A549 (cell line): ENCODE data around the gene GPR26. TPM values are rescaled to one million over a fixed set of nuclear protein-coding genes. Genes with fewer than 3 reads are reported as not detected.

Experiments
- ATAC-seq, 2 experiments: fragments of 200-7000 bp in 1 of 2; fragments of >200 bp in 1 of 2; cut with Nextera tagmentation in 1 of 2; cut with Tn5 transposase in 1 of 2; 3 replicates each; pipeline versions ENCODE4 v1.8.0 to v1.9.1; 2018 to 2020; ENCODE audit warnings: mild to moderate bottlenecking in 1 of 2, moderate library complexity in 1 of 2
- CTCF ChIA-PET: fragments of 300-600 bp; sonication (Branson Sonifier 250); formaldehyde crosslinking; extraction: SDS; loops from one replicate; lab custom pipeline; 2021; ENCODE audit warnings: antibody characterized with exemption, inconsistent platforms; lab: Yijun Ruan, JAX
- POLR2A ChIA-PET: fragments of 350-600 bp; formaldehyde crosslinking; extraction: SDS; loops from one replicate; lab custom pipeline; 2021; ENCODE audit warnings: antibody characterized with exemption, inconsistent platforms; lab: Yijun Ruan, JAX
- DNase-seq, 2 experiments: peaks; one replicate each; pipeline versions ENCODE4 v3.0.0 to v3.0.0-alpha.2; 2011 to 2016; ENCODE audit warnings: low read depth in 1 of 2, low spot score in 1 of 2
- FAIRE-seq: peaks from 2 replicates; lab custom pipeline; 2011; peaks lifted over from hg19 to GRCh38; lab: Jason Lieb, UNC
- H3K27ac ChIP-seq, 2 experiments: fragments of >200 bp; sonication (Bioruptor Twin); formaldehyde crosslinking; 3 replicates each; pipeline ENCODE4 v1.5.1; 2016 to 2017
- H3K4me1 ChIP-seq: fragments of >200 bp; sonication (Bioruptor Twin); formaldehyde crosslinking; 3 replicates; pipeline ENCODE4 v1.6.1; 2016
- H3K4me2 ChIP-seq: fragments of >200 bp; sonication (Bioruptor Twin); formaldehyde crosslinking; 3 replicates; pipeline ENCODE4 v1.6.1; 2016
- H3K4me3 ChIP-seq: fragments of >200 bp; sonication (Bioruptor Twin); formaldehyde crosslinking; 3 replicates; pipeline ENCODE4 v1.5.1; 2016
- H3K9me3 ChIP-seq: fragments of >200 bp; sonication (Bioruptor Twin); formaldehyde crosslinking; 3 replicates; pipeline ENCODE4 v1.6.1; 2016
- ATOH8 ChIP-seq: fragments of 250-450 bp; sonication (Bioruptor Pico); IDR thresholded peaks from 2 replicates; pipeline ENCODE4 v1.5.0; 2020; ENCODE audit warnings: low read depth, mild to moderate bottlenecking, moderate library complexity
- BCL3 ChIP-seq: fragments of >200 bp; sonication (Bioruptor Twin); formaldehyde crosslinking; IDR thresholded peaks from 3 replicates; pipeline ENCODE4 v1.6.1; 2016
- BHLHE40 ChIP-seq: IDR thresholded peaks from 2 replicates; pipeline ENCODE4 v1.6.1; 2012; ENCODE audit warnings: low read depth, low read length, inconsistent platforms
- CBX2 ChIP-seq: fragments of 200-600 bp; sonication (generic); IDR thresholded peaks from 2 replicates; pipeline ENCODE4 v1.6.1; 2016; ENCODE audit warnings: low read depth, mild to moderate bottlenecking, borderline replicate concordance
- CBX8 ChIP-seq: fragments of 200-600 bp; sonication (generic); IDR thresholded peaks from 2 replicates; pipeline ENCODE4 v1.6.1; 2016
- CEBPB ChIP-seq, 2 experiments: fragments of >200 bp in 1 of 2; sonication (Bioruptor Twin) in 1 of 2; formaldehyde crosslinking in 1 of 2; IDR thresholded peaks; 2 replicates each; pipeline ENCODE4 v1.6.1; 2012 to 2016
- CHD4 ChIP-seq: fragments of 200-600 bp; sonication (generic); IDR thresholded peaks from 2 replicates; pipeline ENCODE4 v1.6.1; 2016; ENCODE audit warnings: antibody characterized with exemption, mild to moderate bottlenecking, borderline replicate concordance
- FOSB ChIP-seq: fragments of 250-450 bp; sonication (Bioruptor Pico); IDR thresholded peaks from 2 replicates; pipeline ENCODE4 v1.5.0; 2020; ENCODE audit warnings: mild to moderate bottlenecking, moderate library complexity
- HMGXB4 ChIP-seq: fragments of 250-450 bp; sonication (Bioruptor Pico); IDR thresholded peaks from 2 replicates; pipeline ENCODE4 v1.5.0; 2021; ENCODE audit warnings: mild to moderate bottlenecking, moderate library complexity, borderline replicate concordance
- KDM1A ChIP-seq: fragments of 200-600 bp; sonication (generic); IDR thresholded peaks from 2 replicates; pipeline ENCODE4 v1.6.1; 2016; ENCODE audit warnings: low read depth, mild to moderate bottlenecking
- MAZ ChIP-seq: fragments of 150-350 bp; IDR thresholded peaks from 2 replicates; pipeline ENCODE4 v1.6.1; 2014; ENCODE audit warnings: antibody characterized with exemption, low read depth, low read length, borderline replicate concordance
- PHF8 ChIP-seq: fragments of 200-600 bp; sonication (generic); IDR thresholded peaks from 2 replicates; pipeline ENCODE4 v1.6.1; 2016; ENCODE audit warnings: low read depth, mild to moderate bottlenecking, antibody characterized with exemption, moderate library complexity, borderline replicate concordance
- RAD21 ChIP-seq, 2 experiments: fragments of >200 bp in 1 of 2; sonication (Bioruptor Twin) in 1 of 2; formaldehyde crosslinking in 1 of 2; IDR thresholded peaks in 1 of 2; conservative IDR thresholded peaks in 1 of 2; 2 replicates in 1 of 2; 3 replicates in 1 of 2; pipeline ENCODE4 v1.6.1; 2012 to 2018; ENCODE audit warnings: inconsistent platforms in 1 of 2
- REST ChIP-seq: fragments of 200-600 bp; sonication (generic); IDR thresholded peaks from 2 replicates; pipeline ENCODE4 v1.6.1; 2016; ENCODE audit warnings: antibody characterized with exemption, mild to moderate bottlenecking, moderate library complexity
- RFX5 ChIP-seq: fragments of 450-650 bp; IDR thresholded peaks from 2 replicates; pipeline ENCODE4 v1.7.1; 2014; ENCODE audit warnings: antibody characterized with exemption, mild to moderate bottlenecking, moderate library complexity
- SREBF2 ChIP-seq: fragments of 450-650 bp; IDR thresholded peaks from 2 replicates; pipeline ENCODE4 v1.6.1; 2014; ENCODE audit warnings: mild to moderate bottlenecking, moderate library complexity
- TP53 ChIP-seq: fragments of 250-450 bp; sonication (Bioruptor Pico); IDR thresholded peaks from 2 replicates; pipeline ENCODE4 v1.5.0; 2021; ENCODE audit warnings: mild to moderate bottlenecking, moderate library complexity
- ZC3H11A ChIP-seq: fragments of 450-650 bp; IDR thresholded peaks from 2 replicates; pipeline ENCODE4 v1.6.1; 2014; ENCODE audit warnings: antibody characterized with exemption, mild to moderate bottlenecking
- ZNF302 ChIP-seq: fragments of 250-450 bp; sonication (Bioruptor Pico); IDR thresholded peaks from 2 replicates; pipeline ENCODE4 v1.9.0; 2021; ENCODE audit warnings: inconsistent platforms, mild to moderate bottlenecking, moderate library complexity
- WGBS: methylation state at CpG from one replicate; pipeline ENCODE4 v1.1.6; 2017; ENCODE audit errors: missing lambda C conversion rate; 5-methylcytosine and 5-hydroxymethylcytosine counted together
- polyA plus RNA-seq, 4 experiments: library from polyadenylated mRNA; depleted of rRNA in 3 of 4; stranded (reverse); fragments of >200 nt; fragmentation: RNase III in 1 of 4; extraction: RNeasy Plus Mini Kit Qiagen cat#74134 plus additional on column Dnase treatment in 1 of 4; gene quantifications; 2 replicates in 3 of 4; 3 replicates in 1 of 4; pipeline ENCODE4 v1.2.3, GENCODE V29; 2011 to 2017

GPR26 gene
- polyA plus RNA-seq, 2 of the 4 experiments (the other 2 are of a cell fraction), result not detected

- no peak overlapping the region for H3K4me2 ChIP-seq
- WGBS, result 0% methylated on average over 2 of the region's 2 CpGs
- POLR2A ChIA-PET, result no interaction called here
- CTCF ChIA-PET, result interaction anchor here (0.6 kb wide), 1 partner anchor 332 kb away, joined by 3 read pairs; no protein-coding TSS in a partner anchor
- no peak overlapping the region for H3K27ac ChIP-seq
- no peaks in the 10 kb centered on the region for H3K4me1 ChIP-seq
- no peak for TF ChIP-seq KDM1A
- no peak for TF ChIP-seq FOSB
- no peak for TF ChIP-seq HMGXB4 (CRISPR knock-in tag)
- TF ChIP-seq ZC3H11A, result no peak
- no peak for TF ChIP-seq BCL3
- no peak for TF ChIP-seq ATOH8 (CRISPR knock-in tag)
- TF ChIP-seq CEBPB (IDR thresholded peaks at IDR 0.05), result no peak
- no peak for TF ChIP-seq ZNF302
- no peak for TF ChIP-seq PHF8
- ATAC-seq (no peak), FAIRE-seq (no peak), DNase-seq (no peak)
- no peaks in the 10 kb centered on the region for H3K9me3 ChIP-seq
- H3K4me3 ChIP-seq, result no peak overlapping the region
These were observed 30.4 kb upstream of the GPR26 start for GRCh38 chr10:123635745-123636144.

- ChIA-PET CTCF (interaction anchor here (0.7 kb wide), 1 partner anchor 56 kb away, joined by 3 read pairs; no protein-coding TSS in a partner anchor), POLR2A (no interaction called here)
- no peaks in the 10 kb centered on the region for H3K9me3 ChIP-seq
- ATAC-seq (no peak), DNase-seq (no peak), FAIRE-seq (no peak)
- no peak for TF ChIP-seq ZNF302
- TF ChIP-seq REST, result no peak
- no peak for TF ChIP-seq RFX5
- no peak for TF ChIP-seq TP53 (CRISPR knock-in tag)
- TF ChIP-seq MAZ, result no peak
- no peak for TF ChIP-seq BHLHE40
- TF ChIP-seq RAD21 (conservative IDR thresholded peaks at IDR 0.05 in 1 of 2, IDR thresholded peaks at IDR 0.05 in 1 of 2), result no peak
- TF ChIP-seq SREBF2, result no peak
- TF ChIP-seq CEBPB (IDR thresholded peaks at IDR 0.05), result no peak
- no peak for TF ChIP-seq CBX2
- TF ChIP-seq CBX8, result no peak
- no peak for TF ChIP-seq CHD4
- no peak overlapping the region for H3K4me3 ChIP-seq
- no peaks in the 10 kb centered on the region for H3K4me1 ChIP-seq
- H3K4me2 ChIP-seq, result no peak overlapping the region
- 14% methylated on average over 8 of the region's 8 CpGs for WGBS
- no peak overlapping the region for H3K27ac ChIP-seq
These were observed 29.4 kb upstream of the GPR26 start for GRCh38 chr10:123636598-123637325.
